ENCODE measurements around the gene C1R.
A peak's percentile ranks its signal among the peaks of the same experiment; 100 is the strongest.
"Not testable (repeated sequence)": the region's sequence is repeated elsewhere in the genome, so short reads cannot be mapped to it uniquely, and the experiment has no call there.

Gene C1R

GRCh38 chr12:7047306-7047705, 44.9 kb downstream of the C1R start:
- no peak for DNase-seq
- intact Hi-C loops (cut with DNase I; ENCODE audit: low total_unique reads) = no loop called here
- H3K4me3 ChIP-seq = no peak overlapping the region

GRCh38 chr12:7046383-7047105, 45.7 kb downstream of the C1R start:
- no peak for TF ChIP-seq CTCF (IDR thresholded peaks at IDR 0.05)
- intact Hi-C loops (cut with DNase I; ENCODE audit: low total_unique reads) = no loop called here
- no peaks in the 10 kb centered on the region for H3K9me3 ChIP-seq
- no peak overlapping the region for H3K4me3 ChIP-seq
- no peak overlapping the region for H3K27ac ChIP-seq
- no peaks in the 10 kb centered on the region for H3K36me3 ChIP-seq
- H3K4me1 ChIP-seq = no peaks in the 10 kb centered on the region
- no peak for DNase-seq
- no peaks in the 10 kb centered on the region for H3K27me3 ChIP-seq

More at GRCh38 chr12:7047306-7047705, 44.9 kb downstream of the C1R start:
- no peaks in the 10 kb centered on the region for H3K36me3 ChIP-seq
- no peak overlapping the region for H3K27ac ChIP-seq
- H3K27me3 ChIP-seq = no peaks in the 10 kb centered on the region
- TF ChIP-seq CTCF (IDR thresholded peaks at IDR 0.05) = no peak
- no peaks in the 10 kb centered on the region for H3K4me1 ChIP-seq
- H3K9me3 ChIP-seq = no peaks in the 10 kb centered on the region

- no peaks in the 10 kb centered on the region for H3K27me3 ChIP-seq
- no peak for TF ChIP-seq CTCF (IDR thresholded peaks at IDR 0.05)
- H3K9me3 ChIP-seq = no peaks in the 10 kb centered on the region
- no peak overlapping the region for H3K27ac ChIP-seq
- H3K36me3 ChIP-seq = no peaks in the 10 kb centered on the region
- DNase-seq = no peak
- no peaks in the 10 kb centered on the region for H3K4me1 ChIP-seq
- no peak overlapping the region for H3K4me3 ChIP-seq
- intact Hi-C loops (cut with DNase I; ENCODE audit: low total_unique reads) = no loop called here
Measured at GRCh38 chr12:7045913-7046312, 46.3 kb downstream of the C1R start.

GRCh38 chr12:7042842-7043241, 49.4 kb downstream of the C1R start:
- intact Hi-C loops (cut with DNase I; ENCODE audit: low total_unique reads) = no loop called here
- TF ChIP-seq CTCF (IDR thresholded peaks at IDR 0.05) = peak; percentile 24 to 33
- no peak for DNase-seq
- Histone ChIP-seq H3K27me3 (no peaks in the 10 kb centered on the region), H3K4me3 (no peak overlapping the region), H3K9me3 (no peaks in the 10 kb centered on the region), H3K27ac (no peak overlapping the region), H3K4me1 (no peaks in the 10 kb centered on the region), H3K36me3 (no peaks in the 10 kb centered on the region)

- Histone ChIP-seq H3K4me3 (no peak overlapping the region), H3K27me3 (no peaks in the 10 kb centered on the region), H3K27ac (no peak overlapping the region), H3K36me3 (no peaks in the 10 kb centered on the region), H3K4me1 (no peaks in the 10 kb centered on the region), H3K9me3 (no peaks in the 10 kb centered on the region)
- no peak for DNase-seq
- intact Hi-C loops (cut with DNase I; ENCODE audit: low total_unique reads) = no loop called here
- TF ChIP-seq CTCF (IDR thresholded peaks at IDR 0.05) = no peak
Measured at GRCh38 chr12:7039403-7039802, 52.8 kb downstream of the C1R start.

- TF ChIP-seq CTCF (IDR thresholded peaks at IDR 0.05) = no peak
- H3K9me3 ChIP-seq = no peaks in the 10 kb centered on the region
- no peak overlapping the region for H3K27ac ChIP-seq
- H3K36me3 ChIP-seq = no peaks in the 10 kb centered on the region
- DNase-seq = no peak
- intact Hi-C loops (cut with DNase I; ENCODE audit: low total_unique reads) = no loop called here
- no peak overlapping the region for H3K4me3 ChIP-seq
- no peaks in the 10 kb centered on the region for H3K4me1 ChIP-seq
- no peaks in the 10 kb centered on the region for H3K27me3 ChIP-seq
Measured at GRCh38 chr12:7038591-7038990, 53.7 kb downstream of the C1R start.

- DNase-seq; H3K4me1 ChIP-seq; H3K9me3 ChIP-seq; H3K27ac ChIP-seq; H3K27me3 ChIP-seq; H3K36me3 ChIP-seq; H3K4me3 ChIP-seq; intact Hi-C loops (cut with DNase I; ENCODE audit: low total_unique reads): not testable (repeated sequence)
Measured at GRCh38 chr12:7037411-7037810, 54.8 kb downstream of the C1R start.

All from tibial artery (tissue), 4 donors.